Endothelial cell (in vitro differentiated cells): ENCODE data around the gene KCNQ1. TPM values are rescaled to one million over a fixed set of nuclear protein-coding genes. Genes with fewer than 3 reads are reported as not detected.

Experiments used
- DNase-seq: peaks from one replicate; pipeline ENCODE4 v3.0.0; 2021; ENCODE audit warnings: low spot score
- H3K27ac Mint-ChIP-seq: one replicate; pipeline ENCODE4 v1.8.0; 2021; ENCODE audit warnings: mixed read lengths, inconsistent platforms; ENCODE audit not compliant: unreplicated experiment
- H3K27me3 Mint-ChIP-seq: one replicate; pipeline ENCODE4 v1.8.0; 2021; ENCODE audit warnings: mild to moderate bottlenecking, moderate library complexity, mixed read lengths, inconsistent platforms; ENCODE audit not compliant: unreplicated experiment
- H3K36me3 Mint-ChIP-seq: one replicate; pipeline ENCODE4 v1.8.0; 2021; ENCODE audit warnings: mild to moderate bottlenecking, low read depth, mixed read lengths, inconsistent platforms; ENCODE audit not compliant: unreplicated experiment
- H3K4me1 Mint-ChIP-seq: one replicate; pipeline ENCODE4 v1.8.0; 2021; ENCODE audit warnings: mild to moderate bottlenecking, mixed read lengths, inconsistent platforms; ENCODE audit not compliant: unreplicated experiment
- H3K4me3 Mint-ChIP-seq: one replicate; pipeline ENCODE4 v1.8.0; 2021; ENCODE audit warnings: mild to moderate bottlenecking, mixed read lengths, inconsistent platforms; ENCODE audit not compliant: unreplicated experiment
- H3K9me3 Mint-ChIP-seq: one replicate; pipeline ENCODE4 v1.8.0; 2021; ENCODE audit warnings: mixed read lengths, inconsistent platforms; ENCODE audit not compliant: unreplicated experiment
- CTCF ChIP-seq: fragments of 200-600 bp; sonication (generic); IDR thresholded peaks from one replicate; pipeline ENCODE4 v1.5.0; 2021; ENCODE audit warnings: antibody characterized with exemption; ENCODE audit not compliant: unreplicated experiment
- total RNA-seq: library from RNA; stranded (reverse); fragmentation: NEBNext Ultra II Directional; extraction: Animal tissue kit (Norgen Biotek cat#: 25700); gene quantifications from one replicate; pipeline ENCODE4 v1.2.1, GENCODE V29; 2021; ENCODE audit not compliant: unreplicated experiment

The KCNQ1 gene
- total RNA-seq, 1 donor from 2014 or later, result 35.3 TPM

- Mint-ChIP-seq H3K4me3 (no peak overlapping the region), H3K4me1 (no peaks in the 10 kb centered on the region), H3K27ac (no peak overlapping the region), H3K9me3 (no peaks in the 10 kb centered on the region), H3K36me3 (peaks cover 9% of the 10 kb centered on the region), H3K27me3 (peaks cover 8% of the 10 kb centered on the region)
- DNase-seq, result peak; percentile 2
- no peak for TF ChIP-seq CTCF
These were observed 329.6 kb downstream of the KCNQ1 start for GRCh38 chr11:2774173-2775082.

DNA sequence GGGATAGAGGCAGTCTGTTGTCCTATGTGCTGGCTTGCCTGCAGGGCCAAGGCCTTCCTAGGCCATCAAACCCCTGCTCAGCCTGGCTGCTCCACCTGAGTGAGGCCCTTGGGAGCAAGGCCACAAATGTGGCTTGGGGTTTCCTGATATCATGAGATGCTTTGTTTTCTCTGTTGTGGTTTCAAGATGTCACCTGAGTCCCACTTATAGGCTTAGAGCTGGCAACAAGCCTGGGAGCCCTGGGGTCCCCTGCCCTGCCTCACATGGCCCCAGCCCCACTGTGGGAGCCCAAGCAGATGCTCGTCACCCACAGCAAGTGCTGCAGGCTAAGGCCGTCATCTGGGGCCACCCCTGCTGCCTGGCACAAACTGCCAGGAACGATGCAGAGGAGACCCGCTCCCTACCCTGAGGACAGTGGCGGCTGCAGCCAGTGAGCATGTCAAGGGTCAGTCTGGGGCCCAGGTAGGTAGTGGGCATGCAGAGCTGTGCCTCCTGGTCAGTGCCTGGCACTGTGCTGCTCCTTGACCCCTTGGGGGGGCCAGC is 330.3 kb downstream of the KCNQ1 start:
- Mint-ChIP-seq H3K36me3 (peaks cover 9% of the 10 kb centered on the region), H3K27me3 (peaks cover 6% of the 10 kb centered on the region), H3K9me3 (no peaks in the 10 kb centered on the region), H3K4me1 (no peaks in the 10 kb centered on the region), H3K4me3 (no peak overlapping the region), H3K27ac (no peak overlapping the region)
- peak; percentile 2 for DNase-seq
- TF ChIP-seq CTCF, result no peak

DNA sequence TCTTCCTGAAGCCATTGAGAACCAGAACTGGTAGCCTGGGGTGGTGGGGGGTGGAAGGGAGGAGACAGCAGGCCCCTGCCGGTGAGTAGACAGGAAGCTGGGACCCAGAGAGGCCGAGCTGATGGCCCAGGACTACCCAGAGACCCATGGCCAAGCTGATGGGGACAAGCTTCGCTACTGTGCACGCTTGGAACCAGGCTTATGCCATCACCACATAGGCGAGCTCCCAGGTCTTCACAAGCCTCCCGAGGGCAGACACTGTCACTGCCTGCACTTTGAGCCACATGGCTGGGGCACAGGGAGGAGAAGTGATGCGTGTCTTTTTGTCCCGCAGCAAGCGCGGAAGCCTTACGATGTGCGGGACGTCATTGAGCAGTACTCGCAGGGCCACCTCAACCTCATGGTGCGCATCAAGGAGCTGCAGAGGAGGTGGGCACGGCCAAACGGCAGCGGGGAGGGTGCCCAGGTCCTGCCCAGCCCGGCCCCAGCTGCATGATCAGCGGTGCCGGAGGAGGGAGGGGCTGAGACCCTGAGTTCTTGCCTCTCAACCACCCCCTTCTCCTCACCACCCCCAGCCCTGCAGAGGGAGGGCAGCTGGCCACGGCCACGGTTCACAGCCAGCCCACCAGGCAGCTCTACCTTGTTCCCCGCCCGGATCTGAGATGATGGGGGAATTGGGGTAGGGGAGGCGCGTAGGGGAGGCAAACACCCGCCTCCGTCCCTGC is 331.0 kb downstream of the KCNQ1 start:
- no peak for TF ChIP-seq CTCF
- no peaks in the 10 kb centered on the region for H3K4me1 Mint-ChIP-seq
- peak; percentile 1 for DNase-seq
- no peak overlapping the region for H3K4me3 Mint-ChIP-seq
- no peak overlapping the region for H3K27ac Mint-ChIP-seq
- no peaks in the 10 kb centered on the region for H3K9me3 Mint-ChIP-seq
- peaks cover 10% of the 10 kb centered on the region for H3K36me3 Mint-ChIP-seq
- H3K27me3 Mint-ChIP-seq, result peaks cover 6% of the 10 kb centered on the region

GRCh38 chr11:2776351-2777061 is 331.7 kb downstream of the KCNQ1 start:
- Mint-ChIP-seq H3K27me3 (peaks cover 5% of the 10 kb centered on the region), H3K9me3 (no peaks in the 10 kb centered on the region), H3K4me3 (no peak overlapping the region), H3K36me3 (peaks cover 10% of the 10 kb centered on the region), H3K27ac (no peak overlapping the region), H3K4me1 (no peaks in the 10 kb centered on the region)
- no peak for TF ChIP-seq CTCF
- peak; percentile 1 for DNase-seq
